MM.1S (cell line): ENCODE results near the gene NLGN2.

ENCODE experiments used
- EZH2 ChIP-seq: fragments of 300-600 bp; sonication (generic); optimal IDR thresholded peaks from 2 replicates; pipeline ENCODE3; 2017; ENCODE audit warnings: low read depth, mild to moderate bottlenecking, antibody characterized with exemption, low read length, mixed read lengths
- TF ChIP-seq, protein P1 (sequence below): fragments of 300-600 bp; sonication (generic); IDR thresholded peaks from 2 replicates; pipeline ENCODE4 v1.5.1; 2016; ENCODE audit warnings: antibody characterized with exemption, low read length, mixed read lengths

- TF ChIP-seq, protein P1, sequence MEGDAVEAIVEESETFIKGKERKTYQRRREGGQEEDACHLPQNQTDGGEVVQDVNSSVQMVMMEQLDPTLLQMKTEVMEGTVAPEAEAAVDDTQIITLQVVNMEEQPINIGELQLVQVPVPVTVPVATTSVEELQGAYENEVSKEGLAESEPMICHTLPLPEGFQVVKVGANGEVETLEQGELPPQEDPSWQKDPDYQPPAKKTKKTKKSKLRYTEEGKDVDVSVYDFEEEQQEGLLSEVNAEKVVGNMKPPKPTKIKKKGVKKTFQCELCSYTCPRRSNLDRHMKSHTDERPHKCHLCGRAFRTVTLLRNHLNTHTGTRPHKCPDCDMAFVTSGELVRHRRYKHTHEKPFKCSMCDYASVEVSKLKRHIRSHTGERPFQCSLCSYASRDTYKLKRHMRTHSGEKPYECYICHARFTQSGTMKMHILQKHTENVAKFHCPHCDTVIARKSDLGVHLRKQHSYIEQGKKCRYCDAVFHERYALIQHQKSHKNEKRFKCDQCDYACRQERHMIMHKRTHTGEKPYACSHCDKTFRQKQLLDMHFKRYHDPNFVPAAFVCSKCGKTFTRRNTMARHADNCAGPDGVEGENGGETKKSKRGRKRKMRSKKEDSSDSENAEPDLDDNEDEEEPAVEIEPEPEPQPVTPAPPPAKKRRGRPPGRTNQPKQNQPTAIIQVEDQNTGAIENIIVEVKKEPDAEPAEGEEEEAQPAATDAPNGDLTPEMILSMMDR: no peak
- TF ChIP-seq EZH2: no peak
Measured at GRCh38 chr17:7408252-7408727, 645 bp downstream of the NLGN2 start.
